Skeletal muscle tissue (tissue), 4 donors: ENCODE results near the gene LETM1. TPM values are rescaled to one million over a fixed set of nuclear protein-coding genes. Genes with fewer than 3 reads are reported as not detected.
A peak's percentile ranks its signal among the peaks of the same experiment; 100 is the strongest.

Experiments
- H3K27ac ChIP-seq: one replicate; pipeline ENCODE4 v1.7.0; 2013; ENCODE audit warnings: mild to moderate bottlenecking, low read depth, low read length, inconsistent platforms
- H3K27me3 ChIP-seq, 3 donors: one replicate each; pipeline ENCODE4 v1.7.0; 2013; ENCODE audit warnings: low read length in 3 of 3; ENCODE audit not compliant: control insufficient read depth in 3 of 3, insufficient read depth in 3 of 3
- H3K36me3 ChIP-seq, 3 donors: one replicate each; pipeline ENCODE4 v1.7.0; 2013; ENCODE audit warnings: low read length in 3 of 3; ENCODE audit not compliant: control insufficient read depth in 3 of 3, insufficient read depth in 3 of 3
- H3K4me1 ChIP-seq, 3 donors: one replicate each; pipeline ENCODE4 v1.7.0; 2013; ENCODE audit warnings: low read length in 3 of 3, mild to moderate bottlenecking in 3 of 3; ENCODE audit not compliant: control insufficient read depth in 3 of 3, insufficient read depth in 3 of 3
- H3K4me3 ChIP-seq, 3 donors: one replicate each; pipeline ENCODE4 v1.7.0; 2013; ENCODE audit warnings: low read length in 3 of 3
- H3K9ac ChIP-seq, 3 donors: one replicate each; pipeline ENCODE4 v1.7.0; 2013; ENCODE audit warnings: low read length in 3 of 3, mild to moderate bottlenecking in 3 of 3, moderate library complexity in 2 of 3, low read depth in 1 of 3
- H3K9me3 ChIP-seq, 3 donors: one replicate each; pipeline ENCODE4 v1.7.0; 2013; ENCODE audit warnings: low read length in 3 of 3; ENCODE audit not compliant: control insufficient read depth in 3 of 3
- total RNA-seq: library from RNA; depleted of rRNA; stranded (reverse); fragments of >200 nt; gene quantifications from one replicate; pipeline ENCODE4 v1.2.3, GENCODE V29; 2014
- donor health status: Osteomylitis.

The LETM1 gene
- total RNA-seq, 1 donor from 2014 or later, result 32.4 TPM

DNA sequence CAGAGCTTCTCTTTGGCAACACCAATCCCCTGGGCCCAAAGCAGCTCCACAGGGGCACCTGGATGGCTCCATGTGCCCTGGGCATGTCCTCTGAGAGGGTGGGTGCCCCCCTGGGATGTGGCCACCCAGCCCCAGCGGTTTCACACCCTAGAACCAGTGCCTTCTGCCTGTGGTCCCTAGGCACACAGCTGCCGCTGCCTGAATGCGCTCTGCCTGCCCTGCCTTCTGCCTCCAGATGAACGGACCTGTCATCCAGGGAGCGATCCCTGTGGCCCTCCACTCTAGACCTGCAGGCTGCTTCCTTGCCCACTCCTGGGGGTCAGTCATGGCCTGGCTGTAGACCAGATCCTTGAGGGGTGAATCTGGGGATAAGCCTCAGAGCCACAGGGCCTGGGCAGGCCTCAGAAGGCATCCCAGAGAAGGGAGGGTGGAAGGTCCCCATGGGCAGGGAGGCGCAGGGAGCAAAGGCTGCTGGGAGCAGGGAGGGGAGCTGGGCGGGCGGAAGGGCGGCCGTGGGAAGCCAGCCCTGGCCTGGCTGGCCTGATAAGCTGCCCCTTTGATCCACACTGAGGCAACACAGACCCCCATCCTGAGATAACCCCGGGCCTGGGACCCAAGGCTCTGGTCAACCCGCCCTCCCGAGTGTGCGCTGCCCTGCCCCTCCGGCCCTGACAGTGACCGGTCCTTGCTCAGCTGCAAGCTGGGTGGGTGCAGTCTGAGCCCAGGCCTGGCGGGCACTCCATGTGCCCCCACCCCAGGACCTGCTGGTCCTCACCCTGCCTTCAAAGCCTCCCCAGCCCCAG, 71.0 kb downstream of the LETM1 start:
- Histone ChIP-seq H3K4me3 (no peak overlapping the region), H3K9ac (peak overlapping the region in 1 of 3 donors; percentile 54), H3K9me3 (no peaks in the 10 kb centered on the region), H3K27me3 (no peaks in the 10 kb centered on the region), H3K4me1 (peaks cover 4 to 14% (median 10%) of the 10 kb centered on the region in 3 donors), H3K27ac (no peak overlapping the region), H3K36me3 (no peaks in the 10 kb centered on the region)

DNA sequence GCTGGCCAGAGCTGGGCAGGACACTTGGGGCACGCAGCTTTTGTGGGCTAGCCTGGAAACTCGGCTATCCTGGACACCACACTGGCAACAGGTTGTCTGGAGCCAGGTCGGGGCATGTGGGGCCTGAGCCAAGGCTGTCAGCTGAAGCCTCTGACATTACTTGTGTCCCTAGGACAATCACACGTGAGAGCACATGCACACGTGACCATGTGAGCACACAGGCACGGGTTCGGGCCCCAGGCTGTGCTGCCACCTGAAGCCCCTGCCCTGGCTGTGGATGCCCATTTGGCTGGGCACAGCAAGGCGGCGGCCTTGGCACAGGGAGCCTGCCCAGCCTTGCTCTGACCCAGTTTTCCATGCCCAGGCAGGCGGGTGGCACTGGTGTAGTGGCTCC, 71.6 kb downstream of the LETM1 start:
- Histone ChIP-seq H3K4me3 (no peak overlapping the region), H3K27ac (no peak overlapping the region), H3K9me3 (no peaks in the 10 kb centered on the region), H3K36me3 (no peaks in the 10 kb centered on the region), H3K27me3 (peaks cover 0 to 1% (median 0%) of the 10 kb centered on the region in 3 donors), H3K4me1 (peaks cover 4 to 14% (median 10%) of the 10 kb centered on the region in 3 donors), H3K9ac (peak overlapping the region in 1 of 3 donors; percentile 54)

DNA sequence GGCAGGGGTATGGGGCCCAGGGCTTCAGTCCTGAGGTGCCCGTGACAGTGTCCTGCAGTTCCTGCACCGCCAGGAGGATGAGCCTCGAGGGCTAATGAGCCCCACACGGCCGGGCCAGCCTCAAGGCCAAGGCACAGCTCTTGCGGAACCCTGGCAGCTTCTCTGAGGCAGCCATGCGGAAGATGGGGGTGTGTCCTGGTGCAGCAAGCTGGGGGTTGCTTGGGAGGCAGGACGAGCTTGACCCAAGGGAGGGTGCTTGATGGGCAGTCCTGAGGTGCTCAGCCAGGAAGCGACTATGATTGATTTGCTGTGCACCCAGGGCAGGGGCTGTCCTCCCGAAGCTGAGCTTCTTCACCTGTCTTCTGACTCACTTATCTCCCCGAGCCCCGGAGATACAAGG, 72.0 kb downstream of the LETM1 start:
- Histone ChIP-seq H3K9me3 (no peaks in the 10 kb centered on the region), H3K9ac (no peak overlapping the region), H3K4me3 (no peak overlapping the region), H3K4me1 (peaks cover 4 to 14% (median 10%) of the 10 kb centered on the region in 3 donors), H3K36me3 (no peaks in the 10 kb centered on the region), H3K27ac (no peak overlapping the region), H3K27me3 (peaks cover 0 to 4% (median under 1%) of the 10 kb centered on the region in 3 donors)

DNA sequence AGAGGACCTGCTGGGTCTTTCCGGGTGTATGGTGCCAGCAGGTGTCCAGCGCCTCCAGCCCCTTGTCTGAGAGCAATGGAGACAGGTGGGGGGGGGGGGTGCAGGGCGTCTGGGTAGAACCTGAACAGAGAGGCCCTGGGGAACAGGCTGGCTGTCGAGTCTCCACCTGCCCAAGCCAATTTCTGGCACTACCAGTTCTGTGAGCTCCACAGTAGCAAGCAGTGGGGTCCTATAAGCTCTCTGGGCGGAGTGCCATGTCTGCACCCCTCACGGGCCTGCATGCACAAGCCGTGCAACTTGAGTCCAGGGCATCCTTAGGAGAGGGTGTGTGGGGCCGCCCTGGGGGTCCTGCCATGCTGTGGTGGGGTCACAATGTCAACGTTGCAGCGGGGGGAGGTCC, 72.9 kb downstream of the LETM1 start:
- no peaks in the 10 kb centered on the region for H3K36me3 ChIP-seq
- H3K9me3 ChIP-seq, result no peaks in the 10 kb centered on the region
- peaks cover 4 to 14% (median 10%) of the 10 kb centered on the region in 3 donors for H3K4me1 ChIP-seq
- H3K4me3 ChIP-seq, result no peak overlapping the region
- H3K27ac ChIP-seq, result no peak overlapping the region
- H3K27me3 ChIP-seq, result peaks cover 0 to 6% (median 4%) of the 10 kb centered on the region in 3 donors
- no peak overlapping the region for H3K9ac ChIP-seq

DNA sequence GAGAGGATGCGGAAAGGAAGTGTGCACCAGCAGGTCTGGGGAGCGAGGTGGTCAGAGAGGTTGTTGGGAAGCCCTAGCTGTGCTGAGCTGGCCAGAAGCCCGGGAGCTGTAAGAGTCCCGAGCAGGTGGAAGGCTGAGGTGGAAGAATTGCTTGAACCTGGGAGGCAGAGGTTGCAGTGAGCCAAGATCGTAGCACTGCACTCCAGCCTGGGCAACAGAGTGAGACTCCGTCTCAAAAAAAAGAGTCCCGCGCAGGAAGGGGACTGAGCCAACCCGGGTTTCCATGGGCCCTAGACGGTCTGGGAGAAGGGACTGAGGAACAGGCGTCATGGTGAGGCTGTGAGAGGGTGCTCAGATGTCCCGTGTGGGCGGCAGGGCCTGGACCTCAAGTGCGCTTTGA, 75.5 kb downstream of the LETM1 start:
- no peaks in the 10 kb centered on the region for H3K36me3 ChIP-seq
- no peaks in the 10 kb centered on the region for H3K9me3 ChIP-seq
- no peak overlapping the region for H3K9ac ChIP-seq
- no peak overlapping the region for H3K27ac ChIP-seq
- peaks cover 4 to 12% (median 10%) of the 10 kb centered on the region in 3 donors for H3K4me1 ChIP-seq
- H3K4me3 ChIP-seq, result no peak overlapping the region
- H3K27me3 ChIP-seq, result peaks cover 0 to 6% (median 4%) of the 10 kb centered on the region in 3 donors

DNA sequence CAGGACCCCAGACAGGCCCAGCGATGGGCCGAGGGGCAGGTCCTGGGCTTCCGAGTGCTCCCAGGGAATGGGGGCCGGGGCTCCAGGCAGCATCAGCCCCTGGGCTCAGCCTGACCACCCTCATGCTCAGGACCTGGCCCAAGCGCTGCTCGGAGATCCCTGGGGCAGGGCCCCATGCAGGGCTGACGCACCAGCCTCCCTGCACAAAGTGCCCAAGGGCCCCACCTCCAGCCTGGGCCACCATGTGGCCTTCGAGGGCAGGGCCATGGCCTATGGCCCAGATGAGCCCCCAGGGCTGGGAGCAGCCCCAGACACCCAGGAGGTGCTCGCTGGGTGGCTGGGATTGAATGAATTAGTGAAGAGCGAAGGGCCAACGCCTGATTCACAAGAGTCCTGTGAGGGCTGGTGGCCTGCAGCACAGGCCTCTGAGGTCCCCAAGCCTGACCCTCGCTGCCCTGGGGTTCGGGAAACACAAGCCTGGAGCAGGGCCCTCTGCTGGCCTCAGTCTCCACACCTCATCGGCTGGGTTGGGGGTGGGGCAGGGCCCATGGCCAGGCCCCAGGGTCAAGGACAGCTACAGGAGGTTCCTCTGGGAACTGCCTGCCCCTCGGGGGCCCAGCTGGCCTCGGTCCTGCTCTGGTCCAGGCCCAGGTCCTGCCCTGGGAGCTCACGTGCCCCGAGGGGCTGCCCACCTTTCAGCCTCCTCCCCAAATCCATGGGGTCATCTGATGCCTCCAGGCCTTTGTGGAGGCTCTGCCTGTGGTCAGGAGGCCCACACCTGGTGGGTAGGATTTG, 76.2 kb downstream of the LETM1 start:
- Histone ChIP-seq H3K9ac (no peak overlapping the region), H3K27ac (no peak overlapping the region), H3K27me3 (peaks cover 0 to 7% (median 4%) of the 10 kb centered on the region in 3 donors), H3K4me1 (peaks cover 3 to 6% (median 6%) of the 10 kb centered on the region in 3 donors), H3K36me3 (no peaks in the 10 kb centered on the region), H3K4me3 (no peak overlapping the region), H3K9me3 (no peaks in the 10 kb centered on the region)

DNA sequence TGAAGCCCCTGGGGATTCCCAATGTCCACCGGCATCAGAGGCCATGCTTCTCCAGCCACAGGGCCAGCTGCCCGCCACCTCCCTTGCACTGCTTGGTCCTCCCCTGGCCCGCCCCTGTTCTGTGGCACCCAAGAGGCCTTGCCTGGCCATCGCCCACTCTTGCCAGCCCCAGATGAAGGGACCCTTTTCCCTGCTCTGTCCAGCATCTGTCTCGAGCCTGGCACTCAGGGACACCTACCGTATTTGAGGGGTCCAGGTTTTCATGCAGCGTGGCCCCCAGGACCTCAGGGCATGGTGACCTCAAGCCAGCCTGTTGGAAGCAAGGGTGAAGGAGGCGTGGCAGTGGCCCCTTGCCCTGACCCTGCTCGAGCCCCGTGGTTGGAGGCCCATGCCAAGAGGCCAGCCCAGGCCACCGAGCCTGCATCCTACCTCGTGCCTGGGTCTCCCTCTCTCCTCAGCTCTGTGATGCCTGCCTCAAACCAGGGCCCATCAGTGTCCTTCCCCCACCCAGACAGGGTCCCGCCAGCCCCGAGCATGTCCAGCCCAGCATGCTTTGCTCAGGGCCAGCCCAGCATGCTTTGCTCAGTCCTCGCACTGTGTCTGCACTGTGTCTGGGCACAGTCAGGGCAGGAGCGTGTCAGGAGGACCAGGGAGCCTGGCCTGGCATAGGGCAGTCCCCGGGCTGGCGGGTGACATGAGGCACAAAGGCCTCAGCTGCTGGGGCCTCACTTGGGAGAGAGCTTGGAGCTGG, 77.1 kb downstream of the LETM1 start:
- H3K36me3 ChIP-seq, result no peaks in the 10 kb centered on the region
- no peaks in the 10 kb centered on the region for H3K4me1 ChIP-seq
- peaks cover 0 to 10% (median 8%) of the 10 kb centered on the region in 3 donors for H3K27me3 ChIP-seq
- H3K9me3 ChIP-seq, result no peaks in the 10 kb centered on the region
- H3K9ac ChIP-seq, result no peak overlapping the region
- H3K27ac ChIP-seq, result no peak overlapping the region
- no peak overlapping the region for H3K4me3 ChIP-seq

DNA sequence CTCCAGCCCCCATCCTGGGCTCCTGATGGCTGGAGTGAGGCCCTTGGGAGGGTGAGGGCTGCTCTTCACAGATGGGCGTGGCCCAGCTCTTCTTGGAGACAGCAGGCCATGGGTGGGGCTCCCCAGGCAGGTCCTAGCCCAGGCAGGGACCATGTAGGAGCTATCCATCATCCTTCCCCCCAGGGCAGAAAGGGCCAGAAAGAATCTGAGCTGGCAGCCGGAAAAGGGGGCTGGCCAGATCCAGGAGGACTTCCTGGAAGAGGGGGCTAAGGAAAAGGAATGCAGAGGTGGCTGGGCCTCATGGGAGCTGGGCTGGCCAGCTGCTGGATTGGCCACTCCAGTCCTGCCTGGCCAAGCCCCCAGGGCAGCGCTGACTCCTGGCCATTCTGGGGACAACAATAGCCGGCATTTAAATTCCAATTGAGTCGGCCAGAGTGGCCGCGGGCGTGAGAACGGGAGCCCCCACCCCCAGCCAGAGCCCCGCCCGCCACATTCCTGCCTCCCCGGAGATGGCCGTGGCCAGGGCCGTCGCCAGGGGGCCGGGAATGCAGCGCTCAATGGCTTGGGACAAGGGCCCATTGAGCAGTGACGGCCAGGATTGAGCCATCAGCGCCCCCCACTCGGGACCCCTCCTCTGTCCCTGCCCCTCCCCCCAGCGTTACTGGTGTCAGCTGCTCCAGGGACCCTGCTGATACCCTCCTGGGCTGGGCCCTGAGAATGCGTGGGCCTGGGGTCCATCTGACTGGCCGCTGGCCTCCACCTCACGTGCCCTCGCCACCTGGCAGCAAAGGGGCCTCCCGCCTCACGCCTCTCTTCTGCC, 77.9 kb downstream of the LETM1 start:
- no peaks in the 10 kb centered on the region for H3K9me3 ChIP-seq
- H3K4me1 ChIP-seq, result no peaks in the 10 kb centered on the region
- H3K9ac ChIP-seq, result no peak overlapping the region
- H3K27ac ChIP-seq, result no peak overlapping the region
- no peaks in the 10 kb centered on the region for H3K36me3 ChIP-seq
- peaks cover 0 to 10% (median 10%) of the 10 kb centered on the region in 3 donors for H3K27me3 ChIP-seq
- H3K4me3 ChIP-seq, result no peak overlapping the region

DNA sequence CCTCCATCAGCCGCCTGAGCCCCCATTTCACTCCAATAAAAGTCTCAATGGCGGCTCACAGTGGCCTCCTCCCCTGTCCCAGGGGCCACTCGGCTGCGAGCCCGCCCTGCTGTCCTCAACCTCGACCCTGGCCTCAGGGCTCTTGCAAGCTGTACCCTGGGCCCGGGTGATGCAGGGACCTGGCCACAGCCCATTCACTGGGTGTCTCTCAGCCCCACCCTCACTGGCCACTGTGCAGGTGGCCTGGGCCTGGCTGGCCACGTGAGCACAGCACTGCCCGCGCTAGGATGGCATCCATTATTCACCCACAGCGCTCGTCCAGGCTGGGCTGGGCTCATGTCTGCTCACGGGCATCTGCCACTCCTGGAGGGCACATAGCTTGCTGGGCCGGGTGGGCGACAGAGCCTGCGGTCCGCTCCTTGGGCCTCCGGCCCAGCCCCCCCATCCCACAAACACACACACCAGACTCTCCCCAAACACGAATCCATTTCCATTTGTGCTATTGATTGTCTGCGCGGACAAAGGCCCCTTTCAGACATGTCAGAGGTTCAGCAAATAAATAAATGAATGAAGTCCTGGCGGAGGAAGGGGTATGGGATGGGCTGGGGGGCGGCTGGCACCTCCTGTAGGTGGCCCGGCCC, 79.3 kb downstream of the LETM1 start:
- Histone ChIP-seq H3K4me1 (no peaks in the 10 kb centered on the region), H3K27me3 (peaks cover 0 to 10% (median 10%) of the 10 kb centered on the region in 3 donors), H3K9me3 (no peaks in the 10 kb centered on the region), H3K9ac (no peak overlapping the region), H3K27ac (no peak overlapping the region), H3K36me3 (no peaks in the 10 kb centered on the region), H3K4me3 (no peak overlapping the region)
